Liver (tissue), 3 donors: ENCODE results near the gene IL1RAPL2.

Experiments used
- CTCF ChIP-seq: fragments of 150-350 bp; IDR thresholded peaks from 2 replicates; pipeline ENCODE4 v1.5.1; 2017; ENCODE audit warnings: improper control_type of control experiment, low read depth, low read length; ENCODE audit not compliant: missing input control
- JUND ChIP-seq, 2 donors: IDR thresholded peaks; 2 replicates each; pipeline ENCODE4 v1.6.1; 2016; ENCODE audit warnings: antibody characterized with exemption in 2 of 2
- NR2F2 ChIP-seq: IDR thresholded peaks from 2 replicates; pipeline ENCODE4 v1.6.1; 2016; ENCODE audit warnings: antibody characterized with exemption
- RAD21 ChIP-seq, 2 donors: IDR thresholded peaks; 2 replicates each; pipeline ENCODE4 v1.6.1; 2016; ENCODE audit warnings: antibody characterized with exemption in 2 of 2, mild to moderate bottlenecking in 2 of 2
- REST ChIP-seq: IDR thresholded peaks from 2 replicates; pipeline ENCODE4 v1.6.1; 2016; ENCODE audit warnings: antibody characterized with exemption, mild to moderate bottlenecking
- RXRA ChIP-seq, 2 donors: IDR thresholded peaks; 2 replicates each; pipeline ENCODE4 v1.6.1; 2017 to 2018; ENCODE audit warnings: antibody characterized with exemption in 2 of 2, mild to moderate bottlenecking in 1 of 2
- SP1 ChIP-seq: IDR thresholded peaks from 2 replicates; pipeline ENCODE4 v1.6.1; 2018; ENCODE audit warnings: antibody characterized with exemption, mild to moderate bottlenecking
- YY1 ChIP-seq: IDR thresholded peaks from 2 replicates; pipeline ENCODE4 v1.6.1; 2016; ENCODE audit warnings: antibody characterized with exemption, mild to moderate bottlenecking
- ZBTB33 ChIP-seq: IDR thresholded peaks from 2 replicates; pipeline ENCODE4 v1.6.1; 2016; ENCODE audit warnings: antibody characterized with exemption
- donor health status: healthy.
- donor health status: healthy.

GRCh38 chrX:105696870-105697269 lies 1130.9 kb downstream of the IL1RAPL2 start:
- no peak for TF ChIP-seq NR2F2
- TF ChIP-seq CTCF = no peak
- TF ChIP-seq YY1 = no peak
- no peak for TF ChIP-seq RXRA (IDR thresholded peaks at IDR 0.05)
- no peak for TF ChIP-seq ZBTB33
- TF ChIP-seq SP1 = no peak
- no peak for TF ChIP-seq JUND (IDR thresholded peaks at IDR 0.05)
- TF ChIP-seq REST = no peak
- no peak for TF ChIP-seq RAD21 (IDR thresholded peaks at IDR 0.05)
